RPMI7951 (cell line): ENCODE results near the gene C1orf74. TPM values are rescaled to one million over a fixed set of nuclear protein-coding genes. Genes with fewer than 3 reads are reported as not detected.
A peak's percentile ranks its signal among the peaks of the same experiment; 100 is the strongest.

Experiments used
- DNase-seq: peaks from one replicate; pipeline ENCODE4 v3.0.0-alpha.2; 2012; ENCODE audit warnings: low read depth
- total RNA-seq: library from RNA; depleted of rRNA; stranded (reverse); fragments of >200 nt; shearing (Covaris generic); gene quantifications from 2 replicates; pipeline ENCODE4 v1.2.3, GENCODE V29; 2014; rRNA removed

C1orf74 gene
- 4.0 TPM in 2 replicates for total RNA-seq

DNA sequence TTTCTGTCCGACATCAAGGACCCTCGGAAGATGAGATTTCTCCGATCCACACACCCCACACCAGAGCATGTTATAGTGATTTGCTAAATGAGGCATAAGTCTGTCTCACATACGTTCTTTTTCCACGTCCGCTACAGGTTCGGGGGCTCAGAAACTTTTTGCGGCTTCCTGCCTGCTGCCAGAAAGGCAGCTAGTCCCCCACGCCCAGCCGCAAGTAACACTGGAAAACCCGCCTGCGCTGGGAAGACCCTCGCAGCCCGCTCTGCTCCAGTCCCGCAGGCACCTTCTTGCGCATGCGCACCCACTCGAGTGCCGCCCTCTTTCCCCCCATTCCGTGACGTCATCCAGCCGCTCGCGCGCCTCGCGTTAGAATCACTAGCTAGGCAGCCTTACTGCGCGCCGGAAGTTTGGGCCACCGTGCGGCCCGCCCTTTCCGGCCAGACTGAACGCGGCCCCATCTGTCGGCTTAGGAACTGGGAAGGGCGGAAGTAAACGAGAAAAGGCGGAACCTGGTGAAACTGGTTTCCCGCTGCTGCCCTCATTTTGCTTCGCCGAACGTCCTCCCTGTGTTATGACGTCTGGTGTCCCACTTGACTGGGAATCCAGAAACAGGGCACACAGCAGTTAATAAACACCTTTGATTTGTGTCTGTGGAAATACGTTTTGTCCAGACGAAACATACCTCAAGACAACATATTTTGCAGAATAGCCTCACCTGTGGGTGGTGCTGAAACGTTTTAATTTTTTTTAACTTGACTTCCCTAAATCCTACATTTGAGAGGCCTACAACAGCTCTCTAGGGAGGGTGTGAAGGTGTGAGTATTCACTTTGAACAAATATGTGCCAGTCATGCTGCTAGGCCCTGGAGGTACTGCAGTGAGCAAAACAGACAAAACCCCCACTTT, at the start of gene C1orf74:
Gene C1orf74, minus strand, starts transcription at position 295 of the 905 bp plus-strand sequence. CDS start 925 bp downstream, outside the sequence.
- peak; percentile 95 for DNase-seq

DNA sequence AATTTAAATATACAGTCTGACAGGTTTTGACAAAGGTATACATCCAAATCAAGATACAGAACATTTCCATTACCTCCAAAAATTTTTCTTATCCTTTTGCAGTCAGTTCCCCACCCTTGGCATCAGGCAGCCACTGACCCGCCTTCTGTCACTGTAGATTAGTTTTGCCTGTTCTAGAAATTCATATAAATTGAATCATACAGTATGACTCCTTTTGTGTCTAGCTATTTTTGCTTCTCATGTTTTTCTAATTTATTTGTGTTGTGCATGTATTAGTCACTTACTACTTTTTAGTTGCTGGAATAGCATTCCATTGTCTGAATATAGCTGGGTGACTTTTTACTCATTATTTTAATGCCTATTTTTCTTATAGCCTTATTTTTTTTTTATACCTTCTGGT, 47.3 kb upstream of the C1orf74 start:
- no peak for DNase-seq

DNA sequence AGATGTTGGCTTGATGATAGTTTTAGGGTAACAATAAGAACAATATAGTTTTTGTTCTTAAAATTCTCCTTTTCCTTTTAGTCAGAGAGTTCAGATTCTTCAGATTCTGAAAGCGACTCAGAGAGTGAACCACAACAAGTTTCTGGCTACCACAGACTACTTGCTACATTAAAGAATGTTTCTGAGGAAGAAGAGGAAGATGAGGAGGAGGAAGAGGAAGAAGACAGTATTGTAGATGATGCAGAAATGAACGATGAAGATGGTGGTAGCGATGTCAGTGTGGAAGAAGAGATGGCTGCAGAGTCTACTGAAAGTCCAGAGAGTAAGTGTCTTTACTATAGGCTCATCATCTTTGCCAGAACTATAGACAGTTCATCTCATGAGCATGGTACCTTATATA, 46.4 kb upstream of the C1orf74 start:
- DNase-seq = no peak

DNA sequence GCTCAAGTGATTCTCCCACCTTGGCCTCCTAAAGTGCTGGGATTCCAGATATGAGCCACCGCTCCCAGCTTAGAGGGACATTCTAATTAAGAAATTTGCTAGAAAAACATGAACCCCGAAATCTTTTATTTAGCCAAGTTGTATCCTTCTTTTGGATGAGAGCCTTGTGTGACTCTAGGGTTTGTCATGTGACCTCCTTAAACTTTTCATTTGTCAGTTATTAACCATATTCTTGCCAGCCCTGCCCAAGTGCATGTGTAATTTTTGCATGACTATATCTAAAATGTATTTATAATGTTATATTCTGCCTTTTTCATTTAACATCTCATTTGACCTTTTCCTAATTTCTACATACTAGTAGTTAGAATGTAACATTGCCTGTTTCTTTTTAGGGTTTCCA, 45.4 kb upstream of the C1orf74 start:
- DNase-seq = no peak

DNA sequence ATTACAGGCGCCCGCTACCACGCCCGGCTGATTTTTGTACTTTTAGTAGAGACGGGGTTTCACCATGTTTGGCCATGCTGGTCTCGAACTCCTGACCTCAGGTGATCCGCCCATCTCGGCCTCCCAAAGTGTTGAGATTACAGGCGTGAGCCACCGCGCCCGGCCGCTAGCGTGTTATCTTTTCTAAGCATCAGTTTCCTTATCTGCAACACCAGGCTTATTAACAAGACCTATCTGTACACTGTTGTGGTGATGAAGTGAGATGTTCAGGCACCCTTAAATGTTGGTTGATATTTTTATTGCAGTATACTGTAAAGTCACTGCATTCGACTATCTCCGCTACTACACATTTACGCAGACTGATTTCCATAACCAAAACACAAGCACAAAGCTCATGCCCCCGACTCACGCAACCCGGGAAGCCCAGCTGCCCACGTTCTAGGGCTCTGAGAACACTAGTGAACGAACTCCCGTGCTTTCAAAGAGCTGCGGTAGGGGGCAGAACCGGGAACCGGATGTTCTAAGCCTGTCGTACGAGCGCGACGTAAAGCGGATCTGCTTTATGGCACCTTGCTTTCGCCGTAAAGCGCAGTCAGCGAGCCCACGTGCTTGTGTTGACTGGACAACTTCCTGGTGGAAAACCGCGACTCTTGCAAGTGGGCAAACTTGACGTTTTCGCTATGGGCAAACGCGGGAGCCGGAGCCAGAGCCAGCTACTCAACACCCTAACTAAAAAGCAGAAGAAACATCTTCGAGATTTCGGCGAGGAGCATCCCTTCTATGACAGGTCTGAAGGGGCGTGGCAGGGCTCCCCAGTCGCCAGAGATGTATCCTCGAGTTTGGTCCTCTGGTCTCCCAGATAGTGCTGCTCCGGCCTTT, 43.3 kb upstream of the C1orf74 start, which contains the start of gene UTP25:
Gene UTP25, plus strand, starts transcription at position 589 of the 879 bp plus-strand sequence. Its CDS starts 92 bp downstream, at position 681.
- peak; percentile 95 for DNase-seq

DNA sequence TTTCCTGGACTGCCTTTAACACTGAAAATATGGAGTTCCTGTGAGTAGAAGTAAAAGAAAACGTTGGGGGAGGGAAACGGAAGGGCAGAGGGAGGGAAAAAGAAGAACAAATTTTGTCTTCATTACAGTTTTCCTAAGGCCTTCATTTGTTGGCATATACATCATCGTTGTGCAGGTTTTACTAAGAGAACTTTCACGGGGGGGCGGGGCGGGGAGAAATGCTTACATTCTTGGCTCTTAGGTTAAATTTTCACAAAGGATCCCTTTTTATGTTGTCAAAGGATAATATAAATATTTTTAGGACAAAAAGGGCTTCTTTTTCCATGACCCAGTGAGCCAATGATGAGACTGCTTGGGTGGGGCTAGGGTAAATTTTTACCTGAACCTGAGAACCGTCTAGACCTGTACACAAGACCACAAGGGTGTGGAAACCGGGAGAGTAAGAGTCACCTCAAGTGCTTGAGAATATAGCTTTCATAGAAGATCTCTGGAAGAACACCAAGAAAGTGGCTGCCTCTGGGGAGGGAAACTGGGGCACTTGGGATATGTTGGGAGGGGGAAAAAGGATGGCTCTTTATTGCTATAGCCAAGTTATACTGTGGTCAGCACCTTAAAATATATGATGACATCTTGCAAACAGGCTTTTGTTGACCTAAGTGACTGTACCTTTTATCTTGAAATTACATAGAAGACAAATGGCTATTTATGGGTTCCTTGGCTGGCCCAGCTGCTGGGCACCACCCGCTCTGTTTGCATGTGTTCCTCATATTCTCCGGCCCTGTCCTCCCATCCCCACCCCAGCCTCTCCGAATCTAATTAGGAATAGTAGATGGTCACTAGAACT, 41.5 kb upstream of the C1orf74 start:
- no peak for DNase-seq

DNA sequence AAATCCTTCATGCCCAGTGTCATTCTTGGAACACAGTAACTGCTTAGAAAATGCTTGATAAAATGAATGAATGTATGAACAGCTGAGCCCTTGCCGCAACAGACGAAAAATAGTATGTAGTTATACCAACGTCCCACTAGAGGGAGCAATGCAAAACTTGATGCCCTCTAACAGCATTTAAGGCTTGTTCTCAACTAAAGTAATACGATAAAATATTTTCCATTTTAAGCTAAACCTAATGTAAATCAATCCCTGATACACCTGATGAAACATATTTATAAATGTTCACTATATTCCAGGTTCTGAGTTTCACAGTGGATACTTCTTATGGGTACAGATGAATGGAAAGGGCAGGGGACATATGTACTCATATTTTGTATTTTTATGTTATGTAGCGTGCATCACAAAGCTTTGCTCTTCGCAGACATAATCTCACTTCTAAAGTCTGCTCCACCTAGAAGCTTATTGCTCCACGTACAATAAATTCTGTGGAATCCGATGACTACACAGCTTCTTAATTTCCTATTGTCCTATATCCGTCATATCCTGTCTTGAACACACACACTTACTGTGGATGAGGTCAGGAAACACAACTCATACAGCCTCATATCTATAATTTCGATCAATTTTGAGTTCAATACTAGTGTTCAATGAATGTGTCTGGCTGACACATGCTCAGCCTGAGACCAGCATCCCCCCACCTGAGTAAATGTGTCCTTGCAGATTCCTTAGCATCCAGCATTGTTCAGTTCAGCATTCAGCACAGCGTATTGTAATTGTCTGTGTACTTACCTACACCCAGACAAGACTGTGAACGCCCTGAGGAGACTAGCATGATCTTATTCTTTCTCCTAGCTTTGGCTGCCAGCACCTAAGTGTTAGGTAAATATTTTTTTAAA, 39.0 kb upstream of the C1orf74 start:
- DNase-seq = peak; percentile 57

DNA sequence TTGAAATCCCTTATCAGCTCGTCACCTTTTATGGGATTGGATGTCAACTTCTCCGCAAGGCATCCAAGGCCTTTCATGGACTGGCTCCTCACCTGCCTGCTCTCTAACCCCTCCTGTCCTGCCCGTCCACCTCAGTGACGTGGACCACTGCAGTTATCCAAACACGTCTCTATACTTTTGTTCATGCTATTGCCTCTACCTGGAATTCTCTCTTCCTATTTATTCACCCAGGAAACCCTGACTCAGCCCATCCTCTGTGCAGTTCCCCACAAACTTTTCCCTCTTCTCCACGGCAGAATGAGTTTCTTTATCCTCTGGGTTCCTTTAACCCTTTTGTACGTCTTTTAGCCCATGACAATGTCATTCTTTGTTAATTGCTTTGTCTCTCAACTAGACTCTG, 38.3 kb upstream of the C1orf74 start:
- DNase-seq = no peak

DNA sequence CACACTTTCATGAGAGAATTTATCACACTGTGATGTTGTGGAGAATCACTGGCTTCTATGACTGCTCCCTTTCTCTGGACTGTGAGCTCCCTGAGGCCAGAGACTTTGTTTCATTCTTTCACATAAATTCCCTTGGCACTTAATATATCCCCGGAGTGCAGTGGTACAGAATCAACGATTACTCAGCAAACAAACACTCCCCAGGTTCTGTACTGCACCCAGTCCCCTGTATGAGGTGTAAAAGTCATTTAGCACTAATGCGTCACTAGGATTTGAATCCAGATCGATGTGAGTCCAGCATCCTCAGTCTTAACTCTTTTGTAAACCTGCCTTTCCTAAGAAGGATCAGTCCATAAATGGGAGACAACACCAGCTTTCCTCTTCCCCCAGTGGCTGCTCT, 36.6 kb upstream of the C1orf74 start:
- no peak for DNase-seq

DNA sequence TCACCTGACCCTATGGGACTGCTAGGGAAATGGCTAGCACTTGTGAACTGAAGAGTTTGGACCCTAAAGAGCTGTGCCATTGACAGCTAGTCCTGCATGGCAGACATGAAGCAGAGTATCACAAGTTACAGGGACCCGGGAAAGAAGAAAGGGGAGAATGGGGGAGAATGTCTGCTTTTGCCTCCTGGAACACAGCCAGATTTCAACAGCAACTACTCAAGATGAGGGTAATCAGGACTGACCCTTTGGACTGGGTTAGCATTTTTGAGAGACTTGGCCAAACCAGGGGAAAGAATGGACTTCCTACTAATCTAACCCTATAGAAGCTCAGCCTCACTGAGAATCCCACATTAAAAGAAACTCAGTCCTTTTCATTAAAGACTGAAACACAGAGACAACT, 34.7 kb upstream of the C1orf74 start:
- no peak for DNase-seq

DNA sequence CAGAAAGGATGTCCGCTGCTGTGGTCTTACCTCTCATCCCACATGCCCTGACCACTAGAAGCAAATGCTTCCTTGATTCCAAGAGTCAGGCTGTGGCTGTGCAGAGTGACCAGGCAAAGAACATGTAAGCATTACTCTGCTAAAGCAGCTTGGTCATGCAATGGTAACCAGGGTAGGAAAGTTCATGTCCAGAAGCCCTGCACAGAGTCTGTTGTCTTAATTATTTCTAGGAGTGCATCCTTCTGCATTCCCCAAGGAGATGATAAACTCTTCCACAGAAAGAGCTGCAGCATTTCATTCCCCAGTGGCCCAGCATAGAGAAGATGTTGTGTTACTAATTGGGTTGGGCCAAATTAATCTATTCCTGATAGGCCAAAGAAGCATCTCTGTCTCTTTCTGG, 33.3 kb upstream of the C1orf74 start:
- no peak for DNase-seq

DNA sequence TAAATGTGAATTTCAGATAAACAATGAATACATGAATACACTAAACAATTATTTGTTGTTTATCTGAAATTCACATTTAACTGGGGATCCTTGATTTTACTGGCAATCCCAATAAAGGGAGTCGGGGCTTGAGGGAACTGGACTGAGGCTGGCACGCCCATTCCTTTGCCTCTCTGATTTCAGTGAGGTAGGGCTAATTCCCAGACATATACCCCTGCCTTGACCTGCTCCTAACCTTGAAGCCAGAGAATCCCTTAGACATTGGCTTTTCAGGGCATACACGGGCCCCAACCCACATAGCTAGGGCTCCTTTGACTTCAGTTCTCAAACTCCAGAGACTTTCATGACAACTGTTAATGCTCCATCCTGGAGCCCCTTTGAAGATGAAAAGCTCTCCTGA, 32.6 kb upstream of the C1orf74 start:
- no peak for DNase-seq

DNA sequence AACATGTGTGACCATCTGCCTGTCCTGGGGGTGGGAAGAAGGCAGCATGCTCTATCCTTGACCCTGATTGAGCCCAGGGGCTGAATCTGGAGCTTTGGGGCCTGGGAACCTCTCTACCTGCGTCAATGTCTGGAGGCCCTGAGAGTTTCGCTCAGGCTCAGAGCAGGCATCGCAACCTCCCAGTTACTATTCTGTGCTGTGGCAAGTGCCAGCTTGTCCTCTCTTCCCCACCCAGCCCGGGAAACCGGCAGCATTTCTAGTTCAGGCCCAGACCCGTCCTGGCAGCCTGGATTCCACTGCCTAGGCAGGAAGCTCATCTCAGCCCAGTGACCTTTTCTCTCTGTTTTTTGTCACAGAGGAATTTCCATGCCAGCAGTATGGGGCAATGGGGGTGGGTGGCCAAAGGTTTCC, 31.6 kb upstream of the C1orf74 start:
- no peak for DNase-seq

DNA sequence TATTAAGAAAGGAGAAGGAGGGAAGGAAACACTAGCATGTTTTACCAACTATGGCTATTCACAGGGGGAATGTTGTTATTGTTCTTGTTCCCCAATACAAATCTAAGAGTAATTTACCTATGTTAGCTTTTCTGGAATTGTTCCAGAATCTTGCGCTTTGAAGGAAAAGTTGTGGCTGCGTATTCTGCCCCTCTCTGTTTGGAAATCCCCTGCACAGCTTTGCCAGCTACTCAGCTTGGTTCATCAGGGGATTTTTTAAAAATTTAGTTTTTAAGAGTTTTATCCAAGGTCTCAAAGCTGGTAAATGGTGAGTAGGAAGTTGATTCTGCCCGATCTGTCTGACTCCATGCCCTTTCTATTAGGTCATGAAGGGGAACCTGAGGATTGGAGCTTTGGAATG, 31.1 kb upstream of the C1orf74 start:
- DNase-seq = no peak

DNA sequence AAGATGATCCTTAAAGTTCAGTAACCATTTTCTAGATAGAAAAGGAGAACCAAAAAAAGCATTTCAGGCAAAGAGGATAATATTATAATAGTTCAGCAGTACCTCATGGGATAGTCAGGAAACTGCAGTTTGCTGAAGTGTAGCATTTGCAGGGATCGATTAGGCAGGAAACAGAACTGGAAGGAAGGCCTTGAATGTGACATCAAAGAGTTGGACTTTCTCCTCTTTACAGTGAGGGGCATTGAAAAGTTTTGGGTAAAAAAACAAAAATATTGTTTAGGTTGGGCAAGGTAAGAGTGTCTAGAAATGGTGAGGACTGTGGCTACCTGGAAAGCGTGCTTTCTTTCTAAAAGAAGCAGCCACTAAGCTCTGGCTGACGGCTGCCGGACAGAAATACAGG, 29.5 kb upstream of the C1orf74 start:
- no peak for DNase-seq

DNA sequence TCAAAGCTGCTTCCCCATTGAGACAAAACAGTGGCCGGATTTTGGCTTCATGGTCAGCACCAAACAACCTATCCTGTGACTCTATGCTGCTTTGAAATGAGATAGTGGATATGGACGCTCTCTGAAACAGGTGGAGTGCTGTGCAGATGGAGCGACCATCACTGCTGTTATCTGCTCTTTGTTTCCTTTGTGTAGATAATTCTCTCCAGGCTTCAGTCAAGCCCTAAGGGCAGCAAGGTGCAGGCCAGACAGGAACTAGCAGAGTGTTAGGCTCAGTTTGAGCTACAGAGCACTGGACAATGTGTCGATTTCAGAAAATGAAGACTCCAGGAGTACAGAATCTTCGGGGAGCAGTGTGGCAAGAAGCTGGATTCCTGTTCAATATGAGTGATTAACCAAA, 26.4 kb upstream of the C1orf74 start:
- no peak for DNase-seq

DNA sequence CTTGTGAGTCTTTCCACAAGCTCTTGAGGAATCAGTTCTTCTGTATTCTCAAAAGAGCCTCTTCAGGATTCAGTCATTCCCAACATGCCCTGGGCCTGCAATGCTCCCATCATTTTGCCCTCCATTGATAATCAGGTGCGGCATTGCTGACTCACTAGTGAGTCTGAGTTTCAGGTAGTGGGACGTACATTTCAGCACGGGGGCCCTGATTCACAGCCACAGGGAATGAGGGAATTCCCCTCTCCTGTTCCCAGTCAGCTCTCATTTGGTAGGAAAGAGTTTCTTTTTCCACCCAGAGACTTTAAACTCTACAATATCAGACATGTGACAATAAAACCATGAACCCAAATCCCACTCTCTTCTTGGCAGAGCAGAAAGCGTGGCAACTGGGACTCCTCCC, 25.3 kb upstream of the C1orf74 start:
- DNase-seq = no peak

DNA sequence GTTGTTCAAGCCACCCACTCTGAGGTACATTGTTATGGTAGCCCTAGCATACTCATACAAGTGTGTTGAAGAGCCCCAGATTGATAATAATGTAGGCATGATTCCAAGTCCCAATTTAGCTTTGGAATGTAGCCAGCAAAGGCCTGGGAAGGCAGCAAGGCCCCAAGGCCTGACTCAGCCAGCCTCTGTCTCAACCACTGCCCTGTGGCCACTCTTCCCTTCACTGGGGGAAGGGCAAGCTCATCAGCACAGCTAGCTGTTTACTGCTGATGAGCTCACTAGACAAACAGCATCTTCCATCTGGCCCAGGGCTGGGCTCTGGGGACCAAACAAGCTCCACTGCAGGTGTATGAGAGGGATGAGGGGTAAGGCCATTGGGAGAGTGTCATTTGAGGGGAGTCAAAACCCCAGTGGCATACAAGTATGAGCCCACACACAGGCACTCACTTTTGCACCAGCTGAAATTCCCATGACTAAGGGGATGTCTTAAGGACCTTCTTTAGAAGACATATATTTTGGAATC, 23.8 kb upstream of the C1orf74 start:
- DNase-seq = peak; percentile 94

DNA sequence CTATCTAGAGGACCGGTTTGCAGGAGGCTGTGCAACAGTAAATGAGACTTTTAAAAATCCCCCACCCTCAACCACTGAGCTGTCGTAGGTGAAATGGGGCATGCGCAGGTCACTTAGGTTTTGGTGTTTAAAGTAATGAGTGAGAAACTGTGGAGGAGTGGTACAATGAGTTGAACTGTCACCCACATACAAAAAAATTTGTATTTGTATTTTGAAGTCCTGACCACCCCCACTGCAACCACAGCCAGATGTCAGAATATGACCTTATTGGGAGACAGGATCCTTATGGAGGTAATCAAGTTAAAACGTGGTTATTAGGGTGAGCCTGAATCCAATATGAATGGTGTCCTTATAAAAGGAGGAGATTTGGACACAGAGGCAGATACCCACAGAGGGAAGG, 23.1 kb upstream of the C1orf74 start:
- peak; percentile 15 for DNase-seq
